SIG-M5 (cell line): ENCODE results near the gene SYT1.

Experiments used
- DNase-seq: peaks from one replicate; lab custom pipeline; 2025; lab: John Stamatoyannopoulos, UW

SYT1 gene

DNA sequence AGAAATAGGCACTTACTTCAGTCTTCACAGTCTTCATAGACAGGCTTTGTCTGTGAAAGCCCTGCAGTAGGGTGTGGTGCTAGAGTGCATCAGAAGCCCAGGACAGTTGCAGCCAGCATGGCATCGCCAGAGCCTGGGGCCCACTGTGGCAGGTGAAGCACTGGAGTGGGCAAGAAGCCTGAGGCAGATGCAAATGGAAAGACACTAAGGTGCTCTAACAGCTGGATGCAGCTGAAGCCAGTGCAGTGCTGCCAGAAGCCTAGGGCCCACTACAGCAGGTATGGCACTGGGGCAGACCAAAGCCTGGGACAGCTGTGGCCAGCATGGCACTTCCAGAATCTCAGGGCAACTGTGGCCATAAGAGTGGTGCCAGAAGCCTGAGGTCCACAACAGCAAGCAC, 358.6 kb downstream of the SYT1 start:
- no peak for DNase-seq

DNA sequence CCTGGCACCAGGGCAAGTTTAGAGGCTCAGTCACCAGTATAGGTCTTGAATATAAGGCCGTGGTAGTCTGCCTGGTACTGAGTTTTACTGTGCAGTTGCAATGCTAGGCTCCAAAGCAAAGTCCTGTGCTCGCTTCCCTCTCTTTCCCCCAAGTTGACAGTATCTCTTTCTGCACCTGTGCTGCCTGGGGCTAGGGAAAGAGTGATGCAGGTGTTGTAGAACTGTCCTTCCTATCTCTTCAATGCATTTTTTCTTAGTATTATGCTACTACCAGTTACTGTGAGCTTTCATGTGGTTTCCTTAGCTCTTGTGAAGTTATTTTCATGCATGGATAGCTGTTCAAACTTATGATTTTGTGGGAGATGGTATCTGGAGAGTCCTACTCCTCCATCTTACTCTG, 359.2 kb downstream of the SYT1 start:
- no peak for DNase-seq

DNA sequence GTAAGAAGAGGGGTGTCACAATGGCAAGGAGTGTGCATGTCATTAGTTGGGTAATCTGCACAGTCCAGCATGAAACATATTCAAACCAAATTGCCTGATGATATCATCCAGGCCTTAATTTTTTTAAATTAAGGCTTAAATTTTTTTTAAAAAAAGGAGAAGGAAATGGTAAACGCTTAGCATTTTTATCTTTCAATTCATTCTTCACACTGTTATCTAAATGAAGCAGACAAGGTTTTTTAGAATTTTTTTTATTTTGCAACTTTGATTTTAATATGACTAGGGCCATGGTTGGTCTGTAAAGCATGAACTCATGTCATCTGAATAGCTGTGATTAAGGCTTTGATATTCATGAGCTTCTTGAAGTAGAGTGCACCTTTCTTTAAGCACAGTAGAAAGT, 362.5 kb downstream of the SYT1 start:
- DNase-seq = no peak

DNA sequence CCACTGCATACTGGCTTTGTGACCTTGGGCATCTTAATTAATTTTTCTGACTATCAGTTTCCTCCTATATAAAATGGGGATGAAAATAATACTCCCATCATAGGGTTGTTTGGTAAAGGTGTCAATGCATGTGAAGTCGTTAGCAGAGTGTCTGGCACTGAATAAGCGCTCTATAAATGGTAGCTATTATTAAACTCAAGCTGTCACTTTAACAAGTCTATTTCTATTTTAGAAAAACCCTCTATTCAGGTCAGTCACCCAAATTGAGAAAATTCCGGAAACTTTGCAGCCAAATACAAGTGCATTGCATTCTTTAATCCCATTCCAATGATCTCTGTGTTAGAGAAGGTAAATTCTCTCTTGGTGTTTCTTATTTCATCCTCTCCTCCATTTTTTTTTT, 363.1 kb downstream of the SYT1 start:
- DNase-seq = no peak

DNA sequence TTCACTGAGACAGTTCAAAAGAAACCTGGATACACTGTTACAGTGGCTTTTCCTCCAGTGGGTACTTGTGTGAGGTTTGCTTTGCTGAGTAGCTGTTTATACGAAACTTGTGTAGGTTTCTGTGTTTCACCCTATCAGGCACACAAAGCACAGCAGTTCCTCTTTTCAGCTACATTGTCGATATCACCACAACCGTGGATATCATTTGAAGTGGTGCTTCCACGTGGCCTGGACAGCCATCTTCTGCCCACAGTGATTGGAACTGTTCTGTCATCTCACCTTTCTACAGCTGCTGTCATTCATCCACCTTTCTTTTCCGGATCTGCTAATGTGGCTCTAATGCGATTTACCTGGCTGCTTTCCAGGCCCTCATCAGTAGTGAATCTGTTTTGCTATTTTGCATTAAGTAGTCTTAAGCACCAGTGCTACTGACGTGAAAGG, 368.8 kb downstream of the SYT1 start:
- DNase-seq = no peak

DNA sequence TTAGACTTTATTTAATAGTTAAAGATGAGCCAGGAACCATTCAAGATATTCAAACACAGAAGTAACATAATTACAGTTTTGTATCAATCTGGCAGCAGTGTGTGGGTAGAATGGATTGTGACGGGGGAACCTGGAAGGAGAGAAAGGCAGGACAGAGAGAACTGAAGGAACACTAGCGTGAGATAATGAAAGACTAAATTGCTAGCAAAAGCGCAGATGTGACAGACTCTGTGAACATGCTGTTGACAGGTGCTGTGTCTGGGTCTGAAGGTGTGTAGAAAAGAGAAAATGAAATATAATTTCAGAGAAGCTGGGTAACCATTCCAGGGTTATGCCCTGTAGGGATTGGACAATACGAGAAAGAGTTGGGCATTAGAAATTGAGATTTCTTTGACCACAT, 372.3 kb downstream of the SYT1 start:
- no peak for DNase-seq

DNA sequence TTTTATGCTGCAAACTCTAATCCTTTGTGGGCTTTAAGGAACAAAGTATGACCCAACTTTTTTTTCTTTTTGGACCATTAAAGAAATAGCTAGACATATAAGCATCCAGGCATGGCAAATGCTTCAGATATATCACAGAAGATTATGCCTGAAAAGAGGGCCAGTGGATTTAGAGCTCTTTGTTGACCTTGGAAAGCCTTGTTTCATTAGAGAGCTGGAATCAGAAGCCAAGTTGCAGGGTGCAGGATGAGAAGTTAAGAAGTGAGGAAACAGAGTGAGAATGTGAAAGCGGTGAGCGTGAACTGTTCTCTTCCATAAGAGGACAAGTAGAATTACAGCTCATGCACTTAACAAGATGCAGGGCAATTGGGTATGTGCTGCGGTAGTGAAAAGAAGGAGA, 373.7 kb downstream of the SYT1 start:
- DNase-seq = no peak

DNA sequence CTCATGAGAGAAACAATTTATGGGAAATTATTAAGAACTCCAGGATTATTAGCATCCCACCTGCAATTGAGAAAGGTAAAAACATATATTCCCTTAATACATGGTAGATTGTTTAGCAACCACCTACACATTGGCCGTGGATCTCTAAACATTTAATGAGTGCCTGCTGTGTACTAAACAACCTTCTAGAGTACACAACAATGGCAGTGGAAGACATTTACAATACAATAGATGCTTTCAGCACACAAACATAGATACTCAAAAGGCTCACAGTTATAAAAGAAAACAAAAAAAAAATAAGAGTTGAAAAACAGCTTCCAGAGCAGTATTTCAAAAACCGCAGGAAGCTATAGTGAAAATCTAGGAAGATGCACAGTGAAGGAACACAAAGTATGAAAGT, 382.9 kb downstream of the SYT1 start:
- no peak for DNase-seq

DNA sequence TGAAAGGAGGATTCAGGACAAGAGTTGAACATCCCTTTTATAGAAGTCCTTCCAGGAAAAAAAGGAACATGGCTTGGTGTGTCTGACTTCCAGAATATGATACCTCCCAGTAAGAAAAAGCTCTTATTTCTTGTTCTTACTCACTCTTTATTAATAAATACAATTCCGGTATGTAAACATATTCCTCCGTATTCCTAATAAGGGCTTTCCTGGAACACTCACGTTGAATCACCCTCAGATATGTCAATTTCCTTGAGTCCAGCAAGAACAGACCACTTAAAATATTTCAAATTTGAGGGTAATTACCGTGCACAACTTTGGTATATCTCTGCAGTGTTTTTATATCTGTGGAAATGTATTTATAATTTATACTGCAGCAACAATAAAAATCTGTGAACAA, 385.6 kb downstream of the SYT1 start:
- no peak for DNase-seq

DNA sequence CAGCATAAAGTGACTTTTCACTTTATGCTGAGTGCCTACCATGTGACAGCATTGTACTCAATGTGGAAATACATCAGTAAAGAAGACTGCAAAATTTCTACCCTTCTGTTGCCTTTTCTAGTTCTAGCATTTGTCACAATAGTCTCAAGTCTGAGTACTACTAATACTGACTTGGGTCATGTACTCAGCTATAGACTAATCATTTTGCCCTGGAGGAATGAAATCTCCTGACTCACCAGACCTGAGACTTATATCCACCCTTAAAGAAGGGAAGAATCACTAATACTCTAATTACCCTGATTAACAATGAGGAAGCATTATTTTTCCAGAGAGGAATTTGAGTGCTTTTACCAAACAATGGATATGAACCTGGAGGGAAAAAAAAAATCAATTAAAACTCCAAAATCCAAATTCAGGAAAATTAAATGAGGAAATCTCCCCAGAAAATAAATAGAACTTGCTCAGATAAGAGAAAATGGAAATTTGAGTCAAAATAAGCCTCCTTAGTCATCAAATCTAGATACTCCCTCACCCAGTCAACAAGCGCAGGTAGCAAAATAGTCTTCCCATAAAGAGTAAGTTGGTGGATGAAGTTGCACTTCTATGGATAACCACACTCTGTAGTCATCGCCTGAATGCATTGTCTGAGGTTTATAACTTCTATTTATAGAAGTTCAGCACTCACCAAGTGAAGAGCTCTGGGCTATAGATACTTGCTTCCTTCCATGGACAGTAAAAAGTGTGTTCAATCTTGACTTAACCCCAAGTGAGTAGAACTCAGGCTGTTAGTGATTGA, 386.6 kb downstream of the SYT1 start:
- DNase-seq = no peak

DNA sequence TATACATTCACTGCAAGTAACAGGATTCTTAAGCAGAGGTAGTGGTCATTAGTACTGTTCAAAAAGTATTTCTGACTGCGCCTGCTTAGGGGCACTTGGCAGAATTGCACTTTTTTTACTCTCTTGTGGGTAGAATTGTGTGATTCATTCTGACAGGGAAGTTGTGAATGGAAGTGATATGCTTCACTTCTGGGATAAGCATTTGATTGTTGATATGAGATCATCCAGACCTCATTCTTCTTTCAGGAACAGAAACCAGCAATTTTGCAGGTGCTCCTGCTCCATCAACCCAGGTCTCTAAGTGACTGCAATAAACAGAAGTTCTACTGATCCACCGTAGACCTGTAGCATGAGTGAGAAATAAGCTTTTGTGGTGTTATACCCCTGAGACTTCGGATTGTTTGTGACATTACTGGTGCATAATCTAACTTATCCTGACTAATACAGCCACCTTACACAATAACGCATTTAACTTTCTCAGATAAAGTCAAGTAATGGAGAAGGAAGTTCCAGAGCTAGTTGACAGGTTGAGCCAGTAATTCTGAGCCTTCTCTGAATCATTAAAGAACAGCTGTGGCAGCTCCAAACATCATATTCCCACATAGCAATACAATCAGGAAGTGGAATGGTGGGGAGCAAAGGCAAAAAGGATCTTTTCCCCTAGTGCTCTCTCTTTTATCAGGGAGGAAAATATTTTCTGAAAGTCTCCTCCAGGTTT, 387.9 kb downstream of the SYT1 start:
- no peak for DNase-seq

DNA sequence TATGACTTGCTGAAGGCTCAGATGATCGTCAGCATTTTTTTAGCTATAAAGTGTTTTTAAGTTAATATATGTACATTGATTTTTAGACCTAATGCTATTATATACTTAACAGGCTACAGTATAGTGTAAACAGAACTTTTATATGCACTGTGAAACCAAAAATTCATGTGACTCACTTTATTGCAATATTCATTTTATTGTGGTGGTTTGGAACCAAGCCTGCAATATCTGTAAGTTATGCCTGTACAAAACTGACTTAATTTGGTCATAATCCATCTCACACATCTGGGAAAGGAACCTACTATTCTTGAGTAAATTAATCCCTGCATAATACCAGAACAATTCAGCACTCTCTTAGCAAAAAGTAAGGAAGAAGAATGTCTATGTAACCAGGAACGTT, 390.7 kb downstream of the SYT1 start:
- DNase-seq = no peak

DNA sequence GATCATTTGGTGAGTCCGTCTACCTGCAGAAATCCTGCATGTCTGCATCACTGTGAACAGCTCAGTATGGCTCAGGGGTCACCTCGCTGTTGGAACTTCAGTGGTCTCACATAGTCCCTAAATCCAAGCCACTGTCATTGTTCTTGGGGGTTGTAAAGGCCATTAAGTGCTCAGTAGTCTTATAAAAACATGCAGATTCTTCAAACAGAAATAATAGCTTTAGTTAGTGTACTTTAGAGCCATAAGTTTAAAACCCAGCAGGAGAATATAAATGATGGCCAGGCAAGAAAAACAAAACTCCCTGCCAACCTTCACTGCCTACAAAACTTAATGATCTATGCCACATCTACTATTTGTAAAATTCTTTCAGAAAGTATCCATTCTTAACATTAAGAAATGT, 396.3 kb downstream of the SYT1 start:
- DNase-seq = no peak

DNA sequence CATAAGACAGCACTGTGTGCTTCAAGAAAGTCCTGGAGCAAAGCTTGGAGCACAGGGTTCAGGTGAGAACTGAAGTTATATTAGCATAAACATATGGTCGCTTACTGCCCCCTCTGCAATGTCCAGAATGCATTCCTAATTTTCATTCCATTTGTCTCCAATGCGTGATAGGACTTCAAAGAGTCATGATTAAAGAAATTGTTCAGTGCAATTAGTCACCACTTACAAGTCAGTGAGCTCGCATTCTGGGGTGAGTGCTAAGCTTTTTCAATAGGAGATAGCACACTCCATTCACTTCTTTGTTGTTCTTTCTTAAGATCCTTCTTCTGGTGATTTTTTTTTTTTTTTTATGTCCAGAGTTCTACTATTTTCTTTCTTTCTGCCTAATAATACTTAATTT, 398.4 kb downstream of the SYT1 start:
- no peak for DNase-seq

DNA sequence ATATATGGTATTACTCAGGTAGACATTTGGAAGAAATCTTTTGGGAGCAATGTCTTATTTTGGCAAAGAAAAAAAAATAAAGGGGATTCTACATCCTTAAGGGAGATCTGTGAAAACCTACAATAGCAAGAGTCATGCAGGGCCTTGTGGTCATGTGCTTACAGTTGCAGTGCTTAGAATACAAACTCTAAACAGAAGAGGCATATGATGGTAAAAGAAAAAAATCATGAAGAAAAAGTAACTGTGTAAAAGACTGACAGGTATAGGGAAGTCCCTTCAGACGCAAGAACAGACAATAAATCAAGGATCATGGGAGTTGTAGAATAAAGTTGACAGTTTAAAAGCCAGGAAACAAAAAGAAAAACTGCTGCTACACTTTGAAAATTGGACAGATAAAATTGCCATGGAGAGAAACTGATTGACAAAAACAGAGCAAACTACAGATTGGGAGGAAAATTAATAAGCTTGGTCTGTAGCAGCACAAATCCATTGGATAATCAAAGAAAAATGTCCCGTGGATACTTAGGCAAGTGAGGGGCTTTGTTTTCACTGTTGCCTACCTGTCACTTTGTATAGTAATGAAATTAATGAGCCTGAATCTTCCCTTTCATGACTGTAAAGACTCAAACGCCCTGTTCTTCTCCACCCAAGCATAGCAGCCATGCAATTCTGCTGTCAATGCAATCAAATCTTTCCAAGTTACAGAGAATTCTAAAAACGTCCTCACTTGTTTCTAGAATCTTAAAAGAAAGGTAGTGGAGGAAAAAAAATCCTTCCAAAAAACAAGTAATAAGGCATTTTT, 402.0 kb downstream of the SYT1 start:
- DNase-seq = no peak

DNA sequence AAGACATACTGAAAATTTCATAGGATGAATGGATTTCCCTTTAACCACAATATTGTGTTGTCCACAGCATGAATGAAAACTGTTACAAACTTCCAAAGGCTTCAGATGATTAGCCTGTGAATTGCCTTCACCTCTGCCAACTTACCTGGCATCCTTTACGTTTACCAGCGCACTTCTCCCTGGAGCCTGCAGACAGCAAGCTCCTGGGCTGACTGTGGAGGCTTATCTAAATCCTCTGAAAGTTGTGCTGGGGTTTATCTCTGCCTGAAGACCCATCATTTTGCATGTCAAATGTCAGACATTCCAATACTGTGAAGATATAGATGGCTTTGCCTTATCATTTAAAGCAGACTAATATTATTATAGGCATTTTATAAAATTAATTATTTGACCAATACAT, 403.0 kb downstream of the SYT1 start:
- DNase-seq = no peak

DNA sequence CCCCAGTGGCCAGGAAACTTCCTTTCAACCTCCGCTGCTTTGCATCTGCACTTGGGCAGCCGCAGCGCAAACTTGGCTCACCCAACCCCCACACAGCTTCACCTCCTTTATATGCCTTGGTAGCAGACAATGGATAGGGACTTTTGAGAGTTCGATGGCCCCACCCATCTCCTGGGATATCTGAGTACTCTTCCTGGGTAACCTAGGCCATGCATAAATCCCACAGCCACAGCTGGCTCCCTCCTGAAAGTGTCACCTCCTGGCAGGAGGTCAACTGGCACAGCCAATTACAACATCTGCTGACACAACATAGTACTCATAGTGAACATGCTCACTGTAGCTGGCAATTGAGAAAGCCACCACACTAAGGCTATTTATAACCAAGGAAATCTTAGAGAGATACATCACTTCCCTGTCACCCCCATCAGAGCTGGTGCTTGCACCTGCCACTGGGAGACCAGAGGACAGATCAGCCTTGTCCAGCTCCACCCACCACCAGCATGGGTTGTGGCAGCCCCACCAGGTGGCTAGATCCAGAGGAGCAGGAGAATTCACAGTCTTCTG, 410.0 kb downstream of the SYT1 start:
- no peak for DNase-seq

DNA sequence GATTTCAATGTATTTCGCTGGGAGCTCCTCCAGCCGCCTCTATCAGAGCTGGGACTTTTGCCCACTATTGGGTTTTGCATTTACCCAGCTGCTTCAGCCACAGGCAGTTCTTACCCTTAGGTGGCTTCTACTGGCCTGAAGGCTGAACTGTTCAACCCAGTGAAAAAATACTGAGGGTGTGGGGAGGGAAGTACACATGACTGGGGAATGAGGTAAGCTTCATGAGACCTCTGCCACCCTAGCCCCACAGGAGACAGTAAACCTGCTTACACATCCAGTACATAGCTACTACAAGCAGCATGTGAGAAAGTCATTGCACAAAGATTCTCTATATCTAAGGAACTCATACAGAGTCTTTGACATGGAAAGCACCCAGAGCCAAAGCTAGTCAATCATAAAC, 411.1 kb downstream of the SYT1 start:
- no peak for DNase-seq

DNA sequence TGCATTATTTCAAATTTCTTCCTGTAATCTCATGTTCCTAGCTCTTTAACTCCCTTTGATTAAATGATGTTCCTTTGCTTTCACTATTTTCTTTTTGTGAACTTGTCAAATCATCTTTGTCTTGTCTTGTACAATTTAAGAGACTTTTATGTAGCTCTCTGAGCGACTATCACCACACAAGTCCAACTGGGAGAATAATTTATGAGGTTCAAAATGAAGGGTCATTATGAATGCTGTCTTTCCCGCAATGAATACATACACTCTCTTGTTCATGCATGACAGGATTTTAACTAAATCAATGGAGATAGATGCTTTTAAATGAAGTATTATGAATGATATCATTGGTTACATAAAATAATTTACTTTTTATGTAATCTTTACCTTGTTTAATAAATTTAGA, 418.8 kb downstream of the SYT1 start:
- DNase-seq = no peak

DNA sequence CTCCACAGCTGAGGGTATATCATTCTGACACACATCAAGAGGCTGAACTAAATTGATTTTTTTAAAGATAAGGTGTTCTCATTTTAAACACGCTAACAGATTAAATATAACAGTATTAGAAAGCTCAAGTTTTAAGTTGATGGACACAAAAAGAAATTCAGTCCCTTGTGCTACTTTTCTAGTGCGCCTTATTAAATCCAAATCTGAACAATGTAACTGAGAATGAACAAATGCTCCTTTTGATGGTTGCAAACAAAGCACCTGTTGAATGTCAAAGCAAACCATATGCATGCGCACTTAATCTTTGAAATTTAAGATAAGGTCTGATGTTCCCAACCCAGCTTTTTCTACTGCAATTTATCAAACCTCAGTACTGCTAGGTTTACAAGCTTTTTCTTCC, 424.3 kb downstream of the SYT1 start:
- no peak for DNase-seq

DNA sequence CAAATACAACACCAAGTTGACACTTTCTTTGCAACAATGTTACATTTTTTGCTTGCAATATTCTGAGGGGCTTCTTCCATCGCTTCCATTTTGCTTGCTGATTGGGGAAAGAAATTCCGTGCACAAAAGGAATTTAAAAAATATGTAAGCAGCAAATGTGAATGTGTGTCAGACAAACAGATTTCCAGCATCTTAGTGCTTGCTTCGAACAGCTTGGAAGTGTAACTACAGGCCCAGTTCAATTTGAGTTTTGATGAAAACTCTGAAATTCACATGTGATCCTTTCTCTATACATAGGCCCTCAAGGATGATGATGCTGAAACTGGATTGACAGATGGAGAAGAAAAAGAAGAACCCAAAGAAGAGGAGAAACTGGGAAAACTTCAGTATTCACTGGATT, 427.1 kb downstream of the SYT1 start:
- DNase-seq = no peak

DNA sequence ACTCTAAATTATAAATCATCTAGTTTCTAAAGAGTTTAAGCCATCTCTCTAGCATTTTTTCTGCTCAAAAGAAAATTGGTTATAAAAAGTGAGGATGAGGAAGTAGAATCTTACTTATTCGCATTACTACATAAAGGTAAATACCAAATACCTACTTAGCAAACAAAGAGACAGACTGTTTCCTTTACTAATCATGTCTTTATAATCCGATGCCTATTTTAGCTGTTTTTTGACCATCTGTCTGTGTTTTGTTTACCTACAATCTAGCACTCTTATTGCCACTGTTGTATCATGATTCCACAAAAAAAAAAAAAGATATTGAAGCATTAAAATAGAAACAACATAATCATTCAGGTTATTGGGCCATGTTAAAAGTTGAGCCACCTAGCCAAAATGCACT, 430.0 kb downstream of the SYT1 start:
- no peak for DNase-seq

DNA sequence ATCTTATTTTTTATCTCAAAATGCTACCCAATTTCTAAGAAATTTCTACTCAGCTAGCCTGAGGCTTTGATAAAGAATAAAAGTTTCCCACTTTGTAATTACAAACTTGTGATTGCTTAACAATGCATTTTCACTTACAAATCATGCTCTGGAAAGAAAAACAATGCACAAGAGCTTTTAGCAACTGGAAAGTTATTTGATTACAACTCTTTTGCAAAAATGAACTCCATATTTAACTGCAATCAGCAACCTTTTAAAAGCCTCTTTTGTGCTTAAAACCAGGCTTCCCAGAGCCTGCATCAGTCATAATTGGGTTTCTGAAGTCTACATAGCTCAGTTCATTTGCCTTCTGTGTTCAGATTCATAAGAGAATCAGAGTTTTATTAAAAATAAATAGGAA, 431.0 kb downstream of the SYT1 start:
- DNase-seq = no peak
